Measurements from ENCODE around the gene MPPED1.

GRCh38 chr22:43530349-43531201, 118.8 kb downstream of the MPPED1 start:
- TF ChIP-seq, protein P1, sequence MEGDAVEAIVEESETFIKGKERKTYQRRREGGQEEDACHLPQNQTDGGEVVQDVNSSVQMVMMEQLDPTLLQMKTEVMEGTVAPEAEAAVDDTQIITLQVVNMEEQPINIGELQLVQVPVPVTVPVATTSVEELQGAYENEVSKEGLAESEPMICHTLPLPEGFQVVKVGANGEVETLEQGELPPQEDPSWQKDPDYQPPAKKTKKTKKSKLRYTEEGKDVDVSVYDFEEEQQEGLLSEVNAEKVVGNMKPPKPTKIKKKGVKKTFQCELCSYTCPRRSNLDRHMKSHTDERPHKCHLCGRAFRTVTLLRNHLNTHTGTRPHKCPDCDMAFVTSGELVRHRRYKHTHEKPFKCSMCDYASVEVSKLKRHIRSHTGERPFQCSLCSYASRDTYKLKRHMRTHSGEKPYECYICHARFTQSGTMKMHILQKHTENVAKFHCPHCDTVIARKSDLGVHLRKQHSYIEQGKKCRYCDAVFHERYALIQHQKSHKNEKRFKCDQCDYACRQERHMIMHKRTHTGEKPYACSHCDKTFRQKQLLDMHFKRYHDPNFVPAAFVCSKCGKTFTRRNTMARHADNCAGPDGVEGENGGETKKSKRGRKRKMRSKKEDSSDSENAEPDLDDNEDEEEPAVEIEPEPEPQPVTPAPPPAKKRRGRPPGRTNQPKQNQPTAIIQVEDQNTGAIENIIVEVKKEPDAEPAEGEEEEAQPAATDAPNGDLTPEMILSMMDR (conservative IDR thresholded peaks at IDR 0.05; ENCODE audit: low read length) = no peak
- TF ChIP-seq EZH2phosphoT487 (IDR thresholded peaks at IDR 0.05; ENCODE audit: borderline replicate concordance) = no peak

All from Loucy (cell line).